Esophagus squamous epithelium (tissue), 4 donors: ENCODE data around the gene BOLA1.

Experiments
- CTCF ChIP-seq, 6 experiments: fragments of 450-650 bp in 4 of 6; fragments of 200-600 bp in 2 of 6; sonication (generic) in 2 of 6; IDR thresholded peaks; one replicate each; pipeline ENCODE4 v1.5.1; 2016 to 2019; ENCODE audit warnings: antibody characterized with exemption in 6 of 6, mild to moderate bottlenecking in 4 of 6, moderate library complexity in 4 of 6
- POLR2A ChIP-seq, 4 donors: fragments of 450-650 bp; IDR thresholded peaks; one replicate each; pipeline ENCODE4 v1.6.1; 2017; ENCODE audit warnings: antibody characterized with exemption in 4 of 4, mild to moderate bottlenecking in 4 of 4, moderate library complexity in 3 of 4

- TF ChIP-seq CTCF (IDR thresholded peaks at IDR 0.05) = no peak
- TF ChIP-seq POLR2A (IDR thresholded peaks at IDR 0.05) = peak in 1 of 4 donors; percentile 30
Measured at GRCh38 chr1:149888999-149889289, 10.4 kb upstream of the BOLA1 start.
